ENCODE results near the gene EFCAB11.

The EFCAB11 gene

GRCh38 chr14:89954070-89955021 lies at the start of gene EFCAB11:
Gene EFCAB11, minus strand, starts transcription at chr14:89954730. Its CDS starts 70 bp downstream, at chr14:89954660.
- peak; percentile 97 for DNase-seq

- no peak for DNase-seq
Measured at GRCh38 chr14:90003526-90004307, 49.2 kb upstream of the EFCAB11 start.

GRCh38 chr14:90000935-90001334 lies 46.4 kb upstream of the EFCAB11 start:
- DNase-seq, result no peak

GRCh38 chr14:89996963-89997362 lies 42.4 kb upstream of the EFCAB11 start:
- no peak for DNase-seq

- DNase-seq, result no peak
Measured at GRCh38 chr14:89992273-89992672, 37.7 kb upstream of the EFCAB11 start.

- no peak for DNase-seq
Measured at GRCh38 chr14:89990623-89991275, 36.2 kb upstream of the EFCAB11 start.

GRCh38 chr14:89990218-89990617 lies 35.7 kb upstream of the EFCAB11 start:
- DNase-seq, result no peak

GRCh38 chr14:89988787-89989186 lies 34.3 kb upstream of the EFCAB11 start:
- DNase-seq, result no peak

GRCh38 chr14:89987161-89987475 lies 32.6 kb upstream of the EFCAB11 start:
- DNase-seq, result no peak

- DNase-seq, result no peak
Measured at GRCh38 chr14:89986462-89987160, 32.1 kb upstream of the EFCAB11 start.

- no peak for DNase-seq
Measured at GRCh38 chr14:89983375-89983774, 28.8 kb upstream of the EFCAB11 start.

- no peak for DNase-seq
Measured at GRCh38 chr14:89978656-89979055, 24.1 kb upstream of the EFCAB11 start.

- no peak for DNase-seq
Measured at GRCh38 chr14:89977668-89978067, 23.1 kb upstream of the EFCAB11 start.

GRCh38 chr14:89973234-89973823 lies 18.8 kb upstream of the EFCAB11 start:
- DNase-seq, result peak; percentile 46 to 55

GRCh38 chr14:89965839-89966238 lies 11.3 kb upstream of the EFCAB11 start:
- no peak for DNase-seq

- DNase-seq, result no peak
Measured at GRCh38 chr14:89963288-89963978, 8.9 kb upstream of the EFCAB11 start.

- DNase-seq, result no peak
Measured at GRCh38 chr14:89960914-89961313, 6.4 kb upstream of the EFCAB11 start.

GRCh38 chr14:89959853-89960445 lies 5.4 kb upstream of the EFCAB11 start:
- DNase-seq, result peak in 1 of 2 donors; percentile 48

- DNase-seq, result no peak
Measured at GRCh38 chr14:89958966-89959365, 4.4 kb upstream of the EFCAB11 start.

- no peak for DNase-seq
Measured at GRCh38 chr14:89957791-89958190, 3.3 kb upstream of the EFCAB11 start.

GRCh38 chr14:89957376-89957775 lies 2.8 kb upstream of the EFCAB11 start:
- DNase-seq, result no peak
